ENCODE results near the gene CCDC15.

- TF ChIP-seq CTCF (IDR thresholded peaks at IDR 0.05; ENCODE audit: borderline replicate concordance, extremely low read depth, low read length, poor library complexity, severe bottlenecking) (no peak), EZH2 (IDR thresholded peaks at IDR 0.05; ENCODE audit: borderline replicate concordance, low read depth, low read length, severe bottlenecking) (no peak)
Measured at GRCh38 chr11:124945826-124946225, 8.2 kb upstream of the CCDC15 start.
